ENCODE data around the gene FAM32A.

The FAM32A gene

DNA sequence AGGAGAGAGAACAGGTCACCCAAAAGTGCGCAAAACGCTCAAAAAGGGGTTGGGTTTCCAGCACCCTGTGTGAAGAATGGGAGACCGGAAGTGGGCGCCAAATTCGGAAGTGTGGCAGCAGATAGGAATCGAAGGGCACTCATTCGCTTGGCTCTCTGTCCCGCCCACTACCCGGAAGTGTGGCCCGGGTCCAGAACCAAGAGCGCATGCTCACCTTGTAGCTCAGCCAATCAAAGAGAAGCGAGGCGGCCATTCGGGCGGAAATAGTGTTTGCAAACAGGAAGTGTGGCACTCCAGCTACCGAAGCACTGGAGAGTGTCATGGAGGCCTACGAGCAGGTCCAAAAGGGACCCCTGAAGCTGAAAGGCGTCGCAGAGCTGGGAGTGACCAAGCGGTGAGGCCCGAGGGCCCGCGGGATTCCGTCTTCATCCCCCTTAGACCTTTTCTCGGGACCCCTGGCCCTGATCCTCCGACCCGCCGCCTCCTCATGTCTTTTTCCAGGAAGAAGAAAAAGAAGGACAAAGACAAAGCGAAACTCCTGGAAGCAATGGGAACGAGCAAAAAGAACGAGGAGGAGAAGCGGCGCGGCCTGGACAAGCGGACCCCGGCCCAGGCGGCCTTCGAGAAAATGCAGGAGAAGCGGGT is at the start of gene FAM32A:
Gene FAM32A, plus strand, starts transcription at position 288 of the 645 bp plus-strand sequence. Its CDS starts 33 bp downstream, at position 321.
- DNase-seq (ENCODE audit: insufficient read length, low spot score) (peak; percentile 100), FAIRE-seq (no peak)
- TF ChIP-seq, protein P1, sequence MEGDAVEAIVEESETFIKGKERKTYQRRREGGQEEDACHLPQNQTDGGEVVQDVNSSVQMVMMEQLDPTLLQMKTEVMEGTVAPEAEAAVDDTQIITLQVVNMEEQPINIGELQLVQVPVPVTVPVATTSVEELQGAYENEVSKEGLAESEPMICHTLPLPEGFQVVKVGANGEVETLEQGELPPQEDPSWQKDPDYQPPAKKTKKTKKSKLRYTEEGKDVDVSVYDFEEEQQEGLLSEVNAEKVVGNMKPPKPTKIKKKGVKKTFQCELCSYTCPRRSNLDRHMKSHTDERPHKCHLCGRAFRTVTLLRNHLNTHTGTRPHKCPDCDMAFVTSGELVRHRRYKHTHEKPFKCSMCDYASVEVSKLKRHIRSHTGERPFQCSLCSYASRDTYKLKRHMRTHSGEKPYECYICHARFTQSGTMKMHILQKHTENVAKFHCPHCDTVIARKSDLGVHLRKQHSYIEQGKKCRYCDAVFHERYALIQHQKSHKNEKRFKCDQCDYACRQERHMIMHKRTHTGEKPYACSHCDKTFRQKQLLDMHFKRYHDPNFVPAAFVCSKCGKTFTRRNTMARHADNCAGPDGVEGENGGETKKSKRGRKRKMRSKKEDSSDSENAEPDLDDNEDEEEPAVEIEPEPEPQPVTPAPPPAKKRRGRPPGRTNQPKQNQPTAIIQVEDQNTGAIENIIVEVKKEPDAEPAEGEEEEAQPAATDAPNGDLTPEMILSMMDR (IDR thresholded peaks at IDR 0.05; ENCODE audit: insufficient read depth, missing control alignments): no peak

DNA sequence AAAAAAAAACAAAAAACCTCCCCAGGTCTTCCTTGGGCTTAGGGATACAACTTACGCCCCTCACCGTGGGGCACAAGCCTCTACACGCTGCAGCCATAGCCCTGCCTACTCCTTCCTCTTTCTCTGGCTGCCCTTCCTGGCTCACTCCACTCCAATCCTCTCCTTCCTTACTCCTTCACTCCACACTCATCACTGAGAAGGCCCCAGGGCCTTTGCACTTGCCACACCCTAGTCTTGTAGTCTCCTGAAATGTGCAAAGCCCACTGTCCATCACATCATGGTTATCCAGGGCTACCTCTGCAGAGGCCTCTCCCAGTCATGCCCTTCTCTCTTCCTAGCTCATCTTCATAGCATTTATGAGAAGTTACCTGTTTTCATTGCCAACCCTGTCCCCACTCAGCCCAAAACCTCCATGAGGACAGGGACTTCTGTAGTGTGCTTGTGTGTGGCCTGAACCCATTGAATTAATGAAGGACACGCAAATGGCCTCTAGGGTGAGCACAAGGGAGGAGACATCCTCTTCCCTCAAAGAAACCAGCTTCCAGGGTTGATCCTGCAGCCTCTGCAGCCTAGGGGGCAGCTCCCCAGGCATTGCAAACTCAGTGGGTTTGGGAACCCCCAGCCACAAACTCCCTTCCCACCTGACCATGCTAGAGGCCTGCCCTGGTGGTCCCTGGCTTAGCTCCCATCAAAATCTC is 49.6 kb upstream of the FAM32A start:
- DNase-seq (ENCODE audit: insufficient read length, low spot score) (no peak), FAIRE-seq (no peak)
- TF ChIP-seq, protein P1 (IDR thresholded peaks at IDR 0.05; ENCODE audit: insufficient read depth, missing control alignments): no peak

GRCh38 chr19:16136185-16136999 is 48.8 kb upstream of the FAM32A start:
- DNase-seq (ENCODE audit: insufficient read length, low spot score): no peak
- TF ChIP-seq, protein P1 (IDR thresholded peaks at IDR 0.05; ENCODE audit: insufficient read depth, missing control alignments): no peak
- no peak for FAIRE-seq

- DNase-seq (ENCODE audit: insufficient read length, low spot score): no peak
- TF ChIP-seq, protein P1 (IDR thresholded peaks at IDR 0.05; ENCODE audit: insufficient read depth, missing control alignments): no peak
- no peak for FAIRE-seq
Observed at GRCh38 chr19:16139752-16140151, 45.5 kb upstream of the FAM32A start.

- FAIRE-seq (no peak), DNase-seq (ENCODE audit: insufficient read length, low spot score) (no peak)
- TF ChIP-seq, protein P1 (IDR thresholded peaks at IDR 0.05; ENCODE audit: insufficient read depth, missing control alignments): no peak
Observed at GRCh38 chr19:16141043-16141442, 44.2 kb upstream of the FAM32A start.

DNA sequence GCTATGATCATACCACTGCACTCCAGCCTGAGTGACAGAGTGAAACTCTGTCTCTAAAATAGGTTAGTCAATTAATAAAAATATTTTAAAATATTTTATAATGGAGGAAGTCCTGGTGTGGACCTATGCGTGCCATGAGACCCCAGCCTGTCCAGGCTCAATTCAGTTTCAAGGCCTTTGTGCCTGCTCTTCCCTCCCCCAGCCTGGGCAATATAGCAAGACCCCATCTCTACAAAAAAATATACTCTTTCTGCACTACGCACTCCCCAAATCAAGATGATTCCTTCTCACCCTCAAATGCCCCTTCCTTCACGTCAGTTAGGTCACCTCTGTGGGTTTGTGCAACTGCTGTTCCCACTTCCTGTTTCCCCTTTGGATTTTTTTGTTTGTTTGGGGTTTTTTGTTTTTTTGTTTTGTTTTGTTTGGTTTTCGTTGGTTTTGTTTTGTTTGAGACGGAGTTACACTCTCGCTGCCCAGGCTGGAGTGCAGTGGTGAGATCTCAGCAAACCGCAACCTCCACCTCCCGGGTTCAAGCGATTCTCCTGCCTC is 43.1 kb upstream of the FAM32A start:
- DNase-seq (ENCODE audit: insufficient read length, low spot score): no peak
- no peak for FAIRE-seq

More for the DNA sequence above, 43.1 kb upstream of the FAM32A start:
- TF ChIP-seq, protein P1 (IDR thresholded peaks at IDR 0.05; ENCODE audit: insufficient read depth, missing control alignments): no peak

Data from D721Med (cell line).